ENCODE data around the gene KDELR3.
"Not testable (repeated sequence)": the region's sequence is repeated elsewhere in the genome, so short reads cannot be mapped to it uniquely, and the experiment has no call there.

Gene KDELR3

GRCh38 chr22:38456841-38457699 lies 10.8 kb upstream of the KDELR3 start:
- no peak for DNase-seq (ENCODE audit: low spot score)

GRCh38 chr22:38460426-38460840 lies 7.5 kb upstream of the KDELR3 start:
- DNase-seq (ENCODE audit: low spot score) = peak; percentile 31

- peak; percentile 51 for DNase-seq (ENCODE audit: low spot score)
These were observed 6.9 kb upstream of the KDELR3 start for GRCh38 chr22:38461057-38461413.

- DNase-seq (ENCODE audit: low spot score) = peak; percentile 87
These were observed 6.3 kb upstream of the KDELR3 start for GRCh38 chr22:38461414-38462081.

- DNase-seq (ENCODE audit: low spot score) = peak; percentile 72
These were observed 4.7 kb upstream of the KDELR3 start for GRCh38 chr22:38462960-38463784.

- no peak for DNase-seq (ENCODE audit: low spot score)
These were observed 2.8 kb upstream of the KDELR3 start for GRCh38 chr22:38464992-38465672.

GRCh38 chr22:38465673-38466490 lies 2.0 kb upstream of the KDELR3 start:
- no peak for DNase-seq (ENCODE audit: low spot score)

GRCh38 chr22:38467438-38467903 lies 425 bp upstream of the KDELR3 start:
- DNase-seq (ENCODE audit: low spot score) = no peak

GRCh38 chr22:38468443-38469305 lies 778 bp downstream of the KDELR3 start:
- DNase-seq (ENCODE audit: low spot score) = no peak

GRCh38 chr22:38469306-38469781 lies 1.4 kb downstream of the KDELR3 start:
- DNase-seq (ENCODE audit: low spot score) = no peak

- DNase-seq (ENCODE audit: low spot score) = not testable (repeated sequence)
These were observed 2.3 kb downstream of the KDELR3 start for GRCh38 chr22:38470179-38470578.

GRCh38 chr22:38471237-38471636 lies 3.3 kb downstream of the KDELR3 start:
- DNase-seq (ENCODE audit: low spot score) = no peak

GRCh38 chr22:38474003-38474607 lies 6.2 kb downstream of the KDELR3 start:
- DNase-seq (ENCODE audit: low spot score) = no peak

- DNase-seq (ENCODE audit: low spot score) = no peak
These were observed 9.7 kb downstream of the KDELR3 start for GRCh38 chr22:38477585-38477984.

GRCh38 chr22:38479096-38479837 lies 11.4 kb downstream of the KDELR3 start:
- DNase-seq (ENCODE audit: low spot score) = peak; percentile 45

- no peak for DNase-seq (ENCODE audit: low spot score)
These were observed 13.4 kb downstream of the KDELR3 start for GRCh38 chr22:38481162-38481870.

GRCh38 chr22:38481871-38482332 lies 14.0 kb downstream of the KDELR3 start:
- DNase-seq (ENCODE audit: low spot score) = no peak

Data from cerebellar cortex (tissue), 1 donor.